Measurements from ENCODE around the gene ZNF629. TPM values are rescaled to one million over a fixed set of nuclear protein-coding genes. Genes with fewer than 3 reads are reported as not detected.

The ZNF629 gene
- polyA plus RNA-seq, 1 donor from 2014 or later, result 10.4 TPM

- H3K4me3 ChIP-seq (ENCODE audit: low read length), result peak within 1 kb of the TSS; percentile 91
- H3K27ac ChIP-seq (ENCODE audit: low read length), result peak within 1 kb of the TSS; percentile 81
- H3K27me3 ChIP-seq (ENCODE audit: insufficient read depth, low read depth, low read length), result no peaks in the 10 kb centered on the region
- no peaks in the 10 kb centered on the region for H3K9me2 ChIP-seq (ENCODE audit: insufficient read depth, low read length)
- no peaks in the 10 kb centered on the region for H3K36me3 ChIP-seq (ENCODE audit: insufficient read depth, low read length)
- no peaks in the 10 kb centered on the region for H3F3A ChIP-seq (ENCODE audit: insufficient read depth, low read length, poor library complexity, severe bottlenecking)
- H3K9ac ChIP-seq (ENCODE audit: low read length), result peak within 1 kb of the TSS; percentile 86
- H3K79me2 ChIP-seq (replicated peaks; ENCODE audit: insufficient read depth, low read length), result peaks cover 26% of the 10 kb centered on the region
- TF ChIP-seq EP300 (conservative IDR thresholded peaks at IDR 0.05; ENCODE audit: poor library complexity, severe bottlenecking) (peak; percentile 57), EZH2 (IDR thresholded peaks at IDR 0.05; ENCODE audit: borderline replicate concordance, insufficient read depth, low read length, poor library complexity, severe bottlenecking) (no peak), RAD21 (conservative IDR thresholded peaks at IDR 0.05) (peak; percentile 20), CTCF (IDR thresholded peaks at IDR 0.05; ENCODE audit: poor library complexity, severe bottlenecking) (peak; percentile 6), SMC3 (conservative IDR thresholded peaks at IDR 0.05; ENCODE audit: poor library complexity) (no peak), TAF1 (IDR thresholded peaks at IDR 0.05; ENCODE audit: low read depth) (peak; percentile 84), POLR2AphosphoS5 (IDR thresholded peaks at IDR 0.05) (peak; percentile 96), MXI1 (conservative IDR thresholded peaks at IDR 0.05; ENCODE audit: poor library complexity, severe bottlenecking) (peak; percentile 92), REST (IDR thresholded peaks at IDR 0.05; ENCODE audit: borderline replicate concordance) (peak; percentile 68)
- H4K20me1 ChIP-seq (ENCODE audit: insufficient read depth), result no peaks in the 10 kb centered on the region
- H3K4me2 ChIP-seq (ENCODE audit: low read length), result peak within 1 kb of the TSS; percentile 78
- H2AFZ ChIP-seq (ENCODE audit: low read depth, low read length), result peak within 1 kb of the TSS; percentile 81
- no peaks in the 10 kb centered on the region for H3K9me3 ChIP-seq (ENCODE audit: low read length)
These were observed 24.8 kb downstream of the ZNF629 start, which contains the start of the genes CFAP119 and RNF40 for GRCh38 chr16:30761928-30762902. Gene CFAP119 (minus strand): TSS chr16:30762062. CDS start chr16:30761748, 314 bp downstream. Gene RNF40 (plus strand): TSS chr16:30762322. CDS start chr16:30762546, 224 bp downstream.

- Histone ChIP-seq H3K4me2 (ENCODE audit: low read length) (peak overlapping the region; percentile 78), H3K9me2 (ENCODE audit: insufficient read depth, low read length) (no peaks in the 10 kb centered on the region), H3K36me3 (ENCODE audit: insufficient read depth, low read length) (no peaks in the 10 kb centered on the region), H3K4me3 (ENCODE audit: low read length) (peak overlapping the region; percentile 91), H2AFZ (ENCODE audit: low read depth, low read length) (peak overlapping the region; percentile 35), H3K27me3 (ENCODE audit: insufficient read depth, low read depth, low read length) (no peaks in the 10 kb centered on the region), H3K79me2 (replicated peaks; ENCODE audit: insufficient read depth, low read length) (peaks cover 26% of the 10 kb centered on the region), H3K9ac (ENCODE audit: low read length) (peak overlapping the region; percentile 86), H3K9me3 (ENCODE audit: low read length) (no peaks in the 10 kb centered on the region), H3K27ac (ENCODE audit: low read length) (peak overlapping the region; percentile 81), H3F3A (ENCODE audit: insufficient read depth, low read length, poor library complexity, severe bottlenecking) (no peaks in the 10 kb centered on the region), H4K20me1 (ENCODE audit: insufficient read depth) (no peaks in the 10 kb centered on the region)
- TF ChIP-seq EZH2 (IDR thresholded peaks at IDR 0.05; ENCODE audit: borderline replicate concordance, insufficient read depth, low read length, poor library complexity, severe bottlenecking) (no peak), POLR2AphosphoS5 (IDR thresholded peaks at IDR 0.05) (peak; percentile 3)
These were observed 25.5 kb downstream of the ZNF629 start for GRCh38 chr16:30761427-30761927.
